GM23248 (cell line): Measurements from ENCODE around the gene RIC1. TPM values are rescaled to one million over a fixed set of nuclear protein-coding genes. Genes with fewer than 3 reads are reported as not detected.

Experiments
- DNase-seq: peaks from one replicate; pipeline ENCODE4 v3.0.0-alpha.2; 2015
- H2AFZ ChIP-seq: fragments of 200-600 bp; sonication (generic); 2 replicates; pipeline ENCODE4 v1.6.1; 2016; ENCODE audit warnings: antibody characterized with exemption
- H3F3A ChIP-seq: fragments of 200-600 bp; sonication (generic); 2 replicates; pipeline ENCODE4 v1.6.1; 2016; ENCODE audit warnings: mild to moderate bottlenecking, antibody characterized with exemption, mixed run types; ENCODE audit not compliant: insufficient read depth
- H3K27ac ChIP-seq: fragments of 200-600 bp; sonication (generic); 2 replicates; pipeline ENCODE4 v1.5.1; 2016; ENCODE audit warnings: mild to moderate bottlenecking
- H3K27me3 ChIP-seq: fragments of 200-600 bp; sonication (generic); replicated peaks from 2 replicates; pipeline ENCODE4 v1.6.1; 2016; ENCODE audit warnings: mild to moderate bottlenecking; ENCODE audit not compliant: insufficient read depth
- H3K36me3 ChIP-seq: fragments of 200-600 bp; sonication (generic); 2 replicates; pipeline ENCODE4 v1.6.1; 2016; ENCODE audit warnings: low read depth, mild to moderate bottlenecking
- H3K4me1 ChIP-seq: fragments of 200-600 bp; sonication (generic); 2 replicates; pipeline ENCODE4 v1.6.1; 2016; ENCODE audit warnings: mild to moderate bottlenecking; ENCODE audit not compliant: insufficient read depth
- H3K4me2 ChIP-seq: fragments of 200-600 bp; sonication (generic); one replicate; pipeline ENCODE4 v1.6.1; 2016; ENCODE audit warnings: mild to moderate bottlenecking; ENCODE audit not compliant: unreplicated experiment
- H3K4me3 ChIP-seq: fragments of 200-600 bp; sonication (generic); 2 replicates; pipeline ENCODE4 v1.5.1; 2016; ENCODE audit warnings: mild to moderate bottlenecking
- H3K79me2 ChIP-seq: fragments of 200-600 bp; sonication (generic); 2 replicates; pipeline ENCODE4 v1.6.1; 2016; ENCODE audit warnings: mild to moderate bottlenecking; ENCODE audit not compliant: insufficient read depth
- H3K9ac ChIP-seq: fragments of 200-600 bp; sonication (generic); 2 replicates; pipeline ENCODE4 v1.6.1; 2016; ENCODE audit warnings: mild to moderate bottlenecking
- H3K9me2 ChIP-seq: fragments of 200-600 bp; sonication (generic); 2 replicates; pipeline ENCODE4 v1.6.1; 2016; ENCODE audit warnings: mixed run types, mild to moderate bottlenecking, moderate library complexity; ENCODE audit not compliant: insufficient read depth
- H3K9me3 ChIP-seq: fragments of 200-600 bp; sonication (generic); one replicate; pipeline ENCODE4 v1.6.1; 2017; ENCODE audit warnings: low read depth
- H4K20me1 ChIP-seq: fragments of 200-600 bp; sonication (generic); 2 replicates; pipeline ENCODE4 v1.6.0; 2016; ENCODE audit not compliant: insufficient read depth
- EZH2 ChIP-seq: fragments of 200-600 bp; sonication (generic); IDR thresholded peaks from 2 replicates; pipeline ENCODE4 v1.6.1; 2018; ENCODE audit warnings: antibody characterized with exemption, mild to moderate bottlenecking; ENCODE audit not compliant: insufficient read depth, poor library complexity, severe bottlenecking
- EZH2phosphoT487 ChIP-seq: fragments of 200-600 bp; sonication (generic); IDR thresholded peaks from 2 replicates; pipeline ENCODE4 v1.6.1; 2018; ENCODE audit warnings: antibody characterized with exemption, moderate library complexity, mild to moderate bottlenecking, low read depth; ENCODE audit not compliant: insufficient read depth
- WGBS, 2 experiments: methylation state at CpG; one replicate each; pipeline ENCODE4 v1.1.6; 2015 to 2017; ENCODE audit warnings: low lambda C conversion rate in 2 of 2, low coverage in 1 of 2; ENCODE audit errors: missing lambda C conversion rate in 2 of 2; 5-methylcytosine and 5-hydroxymethylcytosine counted together
- in situ Hi-C: fragments of 300-500 bp; cut with MboI; formaldehyde crosslinking; loops from 2 replicates; pipeline ENCODE4 v1.15.0; 2020
- polyA plus RNA-seq: library from polyadenylated mRNA; unstranded; fragments of >200 nt; fragmentation: Nextera tagmentation; extraction: Ambion mirVana; gene quantifications from 2 replicates; pipeline ENCODE4 v1.2.1, GENCODE V29; 2016
- total RNA-seq: library from RNA; depleted of rRNA; stranded (reverse); fragments of >200 nt; shearing (Covaris generic); gene quantifications from 2 replicates; pipeline ENCODE4 v1.2.3, GENCODE V29; 2014

The RIC1 gene
- total and polyA plus RNA-seq, 2 experiments from 2014 or later, result 13.0 to 48.7 TPM

GRCh38 chr9:5690278-5690677 is 61.4 kb downstream of the RIC1 start:
- 94 to 100% methylated on average over 1 of the region's 1 CpG for WGBS, 2 experiments
- no peak overlapping the region for H3K4me2 ChIP-seq
- in situ Hi-C loops, result no loop called here
- DNase-seq, result no peak
- no peak overlapping the region for H3K9ac ChIP-seq
- no peak overlapping the region for H3K27ac ChIP-seq
- H3K9me2 ChIP-seq, result no peaks in the 10 kb centered on the region
- peaks cover 86% of the 10 kb centered on the region for H3K79me2 ChIP-seq
- no peak overlapping the region for H3K4me3 ChIP-seq
- H3K9me3 ChIP-seq, result no peaks in the 10 kb centered on the region
- no peaks in the 10 kb centered on the region for H3K36me3 ChIP-seq
- no peak overlapping the region for H2AFZ ChIP-seq
- no peaks in the 10 kb centered on the region for H3F3A ChIP-seq
- H4K20me1 ChIP-seq, result 0 out of 2 replicates have a peak, but pooled peaks cover 3% of the 10 kb centered on the region
- H3K4me1 ChIP-seq, result peaks cover 22% of the 10 kb centered on the region
- no peaks in the 10 kb centered on the region for H3K27me3 ChIP-seq
- TF ChIP-seq EZH2phosphoT487 (no peak), EZH2 (no peak)

DNA sequence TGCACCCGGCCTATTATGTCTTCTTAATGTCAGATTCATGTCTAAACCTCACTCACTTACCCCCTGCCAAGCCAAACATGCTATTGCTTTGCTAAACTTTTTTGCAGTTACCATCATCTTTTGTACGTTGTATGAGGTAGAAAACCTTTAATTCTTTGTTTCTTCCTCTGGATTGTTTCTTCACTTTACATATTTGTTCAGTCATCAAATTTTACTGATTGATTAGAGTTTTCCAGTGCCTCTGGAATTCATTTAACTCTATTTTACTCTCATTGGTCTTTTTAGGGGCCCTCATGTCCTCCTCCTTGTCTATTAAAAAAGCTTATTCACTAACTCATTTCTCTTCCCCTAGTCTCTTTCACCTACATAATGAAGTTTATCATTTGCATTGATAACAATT is 67.0 kb downstream of the RIC1 start:
- Histone ChIP-seq H3K79me2 (peaks cover 96% of the 10 kb centered on the region), H3K9me3 (no peaks in the 10 kb centered on the region), H3K9me2 (no peaks in the 10 kb centered on the region), H4K20me1 (0 out of 2 replicates have a peak, but pooled peaks cover 3% of the 10 kb centered on the region), H3F3A (no peaks in the 10 kb centered on the region), H3K4me1 (0 out of 2 replicates have a peak, but pooled peaks cover 7% of the 10 kb centered on the region), H3K9ac (no peak overlapping the region), H2AFZ (no peak overlapping the region), H3K27me3 (no peaks in the 10 kb centered on the region), H3K4me2 (no peak overlapping the region), H3K27ac (no peak overlapping the region), H3K4me3 (no peak overlapping the region), H3K36me3 (0 out of 2 replicates have a peak, but pooled peaks cover 4% of the 10 kb centered on the region)
- TF ChIP-seq EZH2phosphoT487 (no peak), EZH2 (no peak)
- in situ Hi-C loops, result no loop called here
- WGBS, 2 experiments, result 93 to 94% methylated on average over 2 of the region's 2 CpGs
- no peak for DNase-seq

- no peak for DNase-seq
- Histone ChIP-seq H2AFZ (no peak overlapping the region), H3K4me3 (no peak overlapping the region), H3F3A (no peaks in the 10 kb centered on the region), H3K4me2 (no peak overlapping the region), H3K9me3 (no peaks in the 10 kb centered on the region), H3K9ac (no peak overlapping the region), H3K79me2 (peaks cover 96% of the 10 kb centered on the region), H3K9me2 (no peaks in the 10 kb centered on the region), H3K4me1 (0 out of 2 replicates have a peak, but pooled peaks cover 7% of the 10 kb centered on the region), H3K27me3 (no peaks in the 10 kb centered on the region), H3K36me3 (0 out of 2 replicates have a peak, but pooled peaks cover 4% of the 10 kb centered on the region), H4K20me1 (0 out of 2 replicates have a peak, but pooled peaks cover 3% of the 10 kb centered on the region), H3K27ac (no peak overlapping the region)
- in situ Hi-C loops, result no loop called here
- TF ChIP-seq EZH2, result no peak
- no peak for TF ChIP-seq EZH2phosphoT487
- WGBS, 2 experiments, result 96 to 100% methylated on average over 2 of the region's 2 CpGs
Measured at GRCh38 chr9:5696884-5697283, 68.0 kb downstream of the RIC1 start.

DNA sequence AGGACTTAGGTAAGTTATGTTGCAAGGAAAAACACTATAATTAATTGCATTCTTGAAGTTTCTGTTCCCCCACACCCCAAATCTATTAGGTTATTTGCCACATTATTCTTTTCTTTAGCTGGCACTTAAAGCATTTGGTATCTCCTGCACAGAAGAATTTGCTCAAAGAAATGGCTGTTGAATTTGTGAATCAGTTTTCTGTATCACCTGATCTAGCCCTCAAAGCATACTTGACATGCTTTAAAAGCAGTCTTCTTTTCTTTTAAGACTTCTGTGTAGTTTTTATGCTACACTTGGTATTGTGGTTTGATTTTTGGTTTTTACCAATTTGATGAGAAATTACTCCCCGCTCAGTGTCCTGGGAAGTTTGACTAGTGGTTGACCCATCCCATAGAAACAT is 69.1 kb downstream of the RIC1 start:
- 98 to 100% methylated on average over 1 of the region's 1 CpG for WGBS, 2 experiments
- TF ChIP-seq EZH2phosphoT487 (no peak), EZH2 (no peak)
- in situ Hi-C loops, result no loop called here
- no peak overlapping the region for H3K4me2 ChIP-seq
- H3K4me1 ChIP-seq, result 0 out of 2 replicates have a peak, but pooled peaks cover 7% of the 10 kb centered on the region
- no peaks in the 10 kb centered on the region for H3K9me2 ChIP-seq
- 0 out of 2 replicates have a peak, but pooled peaks cover 4% of the 10 kb centered on the region for H3K36me3 ChIP-seq
- no peak overlapping the region for H3K27ac ChIP-seq
- no peaks in the 10 kb centered on the region for H3K27me3 ChIP-seq
- H3K9me3 ChIP-seq, result no peaks in the 10 kb centered on the region
- H3F3A ChIP-seq, result no peaks in the 10 kb centered on the region
- H3K9ac ChIP-seq, result no peak overlapping the region
- peaks cover 97% of the 10 kb centered on the region for H3K79me2 ChIP-seq
- DNase-seq, result no peak
- H2AFZ ChIP-seq, result no peak overlapping the region
- H4K20me1 ChIP-seq, result 0 out of 2 replicates have a peak, but pooled peaks cover 3% of the 10 kb centered on the region
- H3K4me3 ChIP-seq, result no peak overlapping the region
